GM23338 (cell line): ENCODE measurements around the gene USP1.

ENCODE experiments used
- CREB1 ChIP-seq: fragments of 250-450 bp; sonication (Bioruptor Pico); IDR thresholded peaks from 2 replicates; pipeline ENCODE4 v1.5.0; 2020; ENCODE audit warnings: low read depth, mild to moderate bottlenecking, moderate library complexity
- CTCF ChIP-seq, 2 experiments: fragments of 200-600 bp in 1 of 2; sonication (generic) in 1 of 2; conservative IDR thresholded peaks; 2 replicates each; pipeline versions ENCODE4 v1.5.1 to v1.6.1; 2016 to 2017; ENCODE audit warnings: antibody characterized with exemption in 2 of 2, low read depth in 2 of 2, mild to moderate bottlenecking in 2 of 2, moderate library complexity in 1 of 2
- ETS1 ChIP-seq: IDR thresholded peaks from 2 replicates; pipeline ENCODE4 v1.6.1; 2016; ENCODE audit warnings: antibody characterized with exemption
- EZH2 ChIP-seq: fragments of 200-600 bp; sonication (generic); IDR thresholded peaks from one replicate; pipeline ENCODE4 v1.8.0; 2017; ENCODE audit warnings: antibody characterized with exemption, mild to moderate bottlenecking, low read depth; ENCODE audit not compliant: unreplicated experiment
- EZH2phosphoT487 ChIP-seq: fragments of 200-600 bp; sonication (generic); IDR thresholded peaks from one replicate; pipeline ENCODE4 v1.8.1; 2018; ENCODE audit warnings: antibody characterized with exemption; ENCODE audit not compliant: unreplicated experiment
- JUNB ChIP-seq: IDR thresholded peaks from one replicate; pipeline ENCODE4 v1.6.1; 2016; ENCODE audit warnings: antibody characterized with exemption; ENCODE audit not compliant: unreplicated experiment
- NANOG ChIP-seq: IDR thresholded peaks from 2 replicates; pipeline ENCODE4 v1.6.1; 2016; ENCODE audit warnings: antibody characterized with exemption, borderline replicate concordance
- POLR2AphosphoS5 ChIP-seq: IDR thresholded peaks from 2 replicates; pipeline ENCODE4 v1.6.1; 2016; ENCODE audit warnings: antibody characterized with exemption, low read depth
- REST ChIP-seq: IDR thresholded peaks from one replicate; pipeline ENCODE4 v1.6.1; 2018; ENCODE audit warnings: antibody characterized with exemption; ENCODE audit not compliant: unreplicated experiment
- ZNF462 ChIP-seq: fragments of 250-450 bp; sonication (Bioruptor Pico); IDR thresholded peaks from 2 replicates; pipeline ENCODE4 v1.5.0; 2020; ENCODE audit warnings: mild to moderate bottlenecking, moderate library complexity

GRCh38 chr1:62425041-62425440 is 11.8 kb upstream of the USP1 start:
- TF ChIP-seq CTCF (conservative IDR thresholded peaks at IDR 0.05; ENCODE audit: low read depth in 2 of 2) (no peak), POLR2AphosphoS5 (no peak), ETS1 (no peak), NANOG (no peak), REST (no peak), EZH2 (no peak), CREB1 (CRISPR knock-in tag) (no peak), ZNF462 (no peak), EZH2phosphoT487 (no peak), JUNB (no peak)
